ENCODE data around the gene MYH16.

DNA sequence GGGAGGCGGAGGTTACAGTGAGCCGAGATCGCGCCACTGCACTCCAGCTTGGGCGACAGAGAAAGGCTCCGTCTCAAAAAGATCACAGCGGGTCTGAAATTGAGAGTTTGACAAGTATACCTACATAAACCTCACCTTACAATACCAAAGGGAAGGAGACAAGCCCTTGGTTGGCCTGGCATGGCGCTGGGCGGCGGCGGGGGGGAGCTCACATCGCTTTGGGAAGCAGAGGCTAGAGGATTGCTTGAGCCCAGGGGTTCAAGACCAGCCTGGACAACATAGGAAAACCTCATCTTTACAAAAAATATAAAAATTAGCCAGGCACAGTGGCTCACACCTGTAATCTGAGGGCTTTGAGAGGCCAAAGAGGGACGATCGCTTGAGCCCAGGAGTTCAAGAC lies 51.9 kb downstream of the MYH16 start:
- TF ChIP-seq CTCF (conservative IDR thresholded peaks at IDR 0.05 in 1 of 2, IDR thresholded peaks at IDR 0.05 in 1 of 2; ENCODE audit: extremely low read depth in 1 of 2, insufficient read depth in 1 of 2, low read depth in 1 of 2, low read length in 2 of 2) (no peak), EZH2 (IDR thresholded peaks at IDR 0.05; ENCODE audit: borderline replicate concordance, low read length) (no peak)

All from mammary epithelial cell (primary cell).